Measurements from ENCODE around the gene WDR4. TPM values are rescaled to one million over a fixed set of nuclear protein-coding genes. Genes with fewer than 3 reads are reported as not detected.
"Not testable (repeated sequence)": the region's sequence is repeated elsewhere in the genome, so short reads cannot be mapped to it uniquely, and the experiment has no call there.

WDR4 gene
- total RNA-seq, 4 donors from 2014 or later, result 12.8 to 51.2 (median 26.3) TPM

DNA sequence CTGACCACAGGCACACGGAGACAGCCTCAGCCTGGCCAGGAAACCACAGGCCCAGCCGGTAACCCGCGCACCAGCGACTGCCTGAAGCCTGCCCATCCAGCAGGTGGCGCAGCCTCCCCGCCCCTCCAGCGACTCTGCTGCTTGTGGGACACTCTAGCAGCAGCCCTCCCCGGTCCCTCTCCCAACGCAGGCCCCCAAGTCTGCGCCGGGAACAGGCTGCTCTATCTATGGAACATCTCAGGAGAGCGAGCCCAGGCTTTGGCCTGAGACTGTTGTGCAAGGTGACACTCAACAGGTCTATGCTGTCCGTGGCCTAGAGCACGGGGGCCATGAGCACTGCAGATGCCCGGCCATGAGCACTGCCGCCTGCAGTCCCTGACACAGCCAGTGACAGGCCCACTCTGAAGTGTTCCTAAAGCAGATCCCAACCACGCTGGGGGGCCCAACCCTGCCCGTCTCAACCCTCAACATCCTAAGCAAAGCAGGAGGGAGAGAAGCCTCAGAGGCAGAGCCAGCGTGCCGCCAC, 28.4 kb downstream of the WDR4 start:
- no peaks in the 10 kb centered on the region for H3K4me1 ChIP-seq
- H3K36me3 ChIP-seq, result peaks cover 0 to 87% (median 0%) of the 10 kb centered on the region in 3 donors
- no peaks in the 10 kb centered on the region for H3K9me3 ChIP-seq
- H3K4me3 ChIP-seq, result no peak overlapping the region
- H3K27ac ChIP-seq, result peak overlapping the region in 1 of 4 donors; percentile 25
- TF ChIP-seq, protein P1, sequence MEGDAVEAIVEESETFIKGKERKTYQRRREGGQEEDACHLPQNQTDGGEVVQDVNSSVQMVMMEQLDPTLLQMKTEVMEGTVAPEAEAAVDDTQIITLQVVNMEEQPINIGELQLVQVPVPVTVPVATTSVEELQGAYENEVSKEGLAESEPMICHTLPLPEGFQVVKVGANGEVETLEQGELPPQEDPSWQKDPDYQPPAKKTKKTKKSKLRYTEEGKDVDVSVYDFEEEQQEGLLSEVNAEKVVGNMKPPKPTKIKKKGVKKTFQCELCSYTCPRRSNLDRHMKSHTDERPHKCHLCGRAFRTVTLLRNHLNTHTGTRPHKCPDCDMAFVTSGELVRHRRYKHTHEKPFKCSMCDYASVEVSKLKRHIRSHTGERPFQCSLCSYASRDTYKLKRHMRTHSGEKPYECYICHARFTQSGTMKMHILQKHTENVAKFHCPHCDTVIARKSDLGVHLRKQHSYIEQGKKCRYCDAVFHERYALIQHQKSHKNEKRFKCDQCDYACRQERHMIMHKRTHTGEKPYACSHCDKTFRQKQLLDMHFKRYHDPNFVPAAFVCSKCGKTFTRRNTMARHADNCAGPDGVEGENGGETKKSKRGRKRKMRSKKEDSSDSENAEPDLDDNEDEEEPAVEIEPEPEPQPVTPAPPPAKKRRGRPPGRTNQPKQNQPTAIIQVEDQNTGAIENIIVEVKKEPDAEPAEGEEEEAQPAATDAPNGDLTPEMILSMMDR (IDR thresholded peaks at IDR 0.05), result peak in 5 of 6 experiments; percentile 7 to 40 (median 27)
- no peak for TF ChIP-seq POLR2A (IDR thresholded peaks at IDR 0.05)
- no peaks in the 10 kb centered on the region for H3K27me3 ChIP-seq
- DNase-seq, result peak in 1 of 3 donors; percentile 60

DNA sequence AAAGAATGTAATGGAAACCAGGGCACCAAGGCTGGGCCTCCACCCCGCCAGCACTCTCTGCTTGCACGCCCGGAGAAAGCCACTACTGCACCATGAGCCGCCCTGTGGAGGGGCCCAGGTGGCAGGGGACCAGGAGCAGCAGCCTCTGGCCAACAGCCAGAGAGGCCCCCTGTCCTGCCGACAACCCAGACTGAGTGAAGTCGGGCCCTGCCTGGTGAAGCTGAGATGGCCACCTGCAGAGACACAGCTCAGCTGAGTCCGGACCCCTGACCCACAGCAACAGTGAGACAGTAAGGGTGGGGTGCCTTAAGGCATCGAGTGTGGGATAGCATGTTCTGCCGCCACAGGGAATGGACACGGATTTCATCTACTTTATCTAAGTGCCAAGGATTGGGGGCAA, 28.9 kb downstream of the WDR4 start:
- peaks cover 0 to 87% (median 0%) of the 10 kb centered on the region in 3 donors for H3K36me3 ChIP-seq
- H3K27ac ChIP-seq, result peak overlapping the region in 1 of 4 donors; percentile 25
- no peaks in the 10 kb centered on the region for H3K27me3 ChIP-seq
- H3K4me3 ChIP-seq, result no peak overlapping the region
- no peak for DNase-seq
- no peaks in the 10 kb centered on the region for H3K9me3 ChIP-seq
- H3K4me1 ChIP-seq, result no peaks in the 10 kb centered on the region
- no peak for TF ChIP-seq POLR2A (IDR thresholded peaks at IDR 0.05)
- TF ChIP-seq, protein P1 (IDR thresholded peaks at IDR 0.05), result no peak

DNA sequence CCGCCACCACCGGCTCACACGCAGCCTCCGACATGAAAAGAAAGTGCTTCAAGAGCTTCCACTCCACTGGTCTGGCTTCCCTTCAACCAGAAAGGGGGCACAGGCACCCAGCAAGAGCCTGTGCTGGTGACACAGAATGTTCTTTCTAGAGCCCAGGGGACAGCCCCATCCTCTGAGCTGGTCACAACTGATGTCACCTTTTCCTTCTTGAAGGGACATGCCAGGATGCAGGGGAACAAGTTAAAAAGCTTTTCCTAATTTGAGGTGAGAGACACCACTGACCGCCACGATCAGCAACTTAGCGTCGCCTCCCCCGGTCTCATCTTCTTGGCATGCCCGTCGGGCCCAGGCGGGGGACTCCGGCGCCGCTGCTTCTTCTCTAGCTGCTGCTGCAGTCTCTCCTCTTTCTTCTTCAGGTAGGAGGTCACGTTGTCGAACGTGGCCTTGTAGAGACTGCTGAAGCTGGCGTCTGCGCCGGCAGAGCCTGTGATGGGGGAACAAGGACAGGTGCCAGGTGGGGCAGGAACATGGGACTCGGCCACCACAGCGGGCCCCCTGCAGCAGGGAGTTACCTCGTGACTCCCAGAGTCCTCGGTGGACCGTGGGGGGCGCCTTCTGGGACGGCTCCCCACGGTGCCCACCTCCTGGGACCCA, 29.5 kb downstream of the WDR4 start:
- Histone ChIP-seq H3K27me3 (no peaks in the 10 kb centered on the region), H3K4me3 (no peak overlapping the region), H3K27ac (no peak overlapping the region), H3K9me3 (no peaks in the 10 kb centered on the region), H3K36me3 (peaks cover 0 to 86% (median 0%) of the 10 kb centered on the region in 3 donors), H3K4me1 (no peaks in the 10 kb centered on the region)
- DNase-seq, result no peak
- TF ChIP-seq, protein P1 (IDR thresholded peaks at IDR 0.05), result no peak
- TF ChIP-seq POLR2A (IDR thresholded peaks at IDR 0.05), result no peak

DNA sequence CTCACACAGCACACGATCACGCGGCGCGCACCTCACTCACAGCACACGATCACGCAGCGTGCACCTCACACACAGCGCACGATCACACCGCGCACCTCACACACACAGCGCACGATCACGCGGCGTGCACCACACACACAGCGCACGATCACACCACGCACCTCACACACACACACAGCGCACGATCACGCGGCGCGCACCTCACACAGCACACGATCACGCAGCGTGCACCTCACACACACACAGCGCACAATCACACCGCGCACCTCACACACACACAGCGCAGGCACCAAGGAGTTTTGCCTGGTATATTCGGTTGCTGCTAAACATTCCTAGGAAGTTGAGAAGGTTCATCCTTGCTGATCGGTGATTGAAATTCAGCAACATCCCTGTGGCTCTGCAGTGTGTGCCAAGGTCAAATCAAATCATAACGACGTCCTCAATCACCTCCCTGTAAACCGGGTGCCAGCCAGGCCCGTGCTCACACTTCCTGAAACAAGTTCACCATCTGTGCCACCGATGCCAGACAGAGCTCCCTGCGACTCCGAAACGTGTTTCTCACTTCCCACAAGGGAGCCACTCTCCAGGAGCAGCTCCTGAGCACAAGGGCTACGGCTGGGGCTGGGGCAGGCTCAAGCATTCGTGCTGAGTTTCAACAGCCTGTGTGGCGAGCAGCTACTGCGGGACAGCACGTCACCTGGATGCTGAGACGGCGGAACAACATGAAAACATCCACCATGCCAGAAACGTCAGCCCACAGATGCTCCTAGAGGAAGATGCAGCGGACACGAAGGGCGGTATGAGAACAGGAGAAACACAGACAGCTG, 30.2 kb downstream of the WDR4 start:
- peak in 1 of 3 donors; percentile 12 for DNase-seq
- Histone ChIP-seq H3K27me3 (no peaks in the 10 kb centered on the region), H3K4me3 (no peak overlapping the region), H3K9me3 (no peaks in the 10 kb centered on the region), H3K36me3 (peaks cover 0 to 86% (median 0%) of the 10 kb centered on the region in 3 donors), H3K27ac (no peak overlapping the region), H3K4me1 (no peaks in the 10 kb centered on the region)
- TF ChIP-seq, protein P1 (IDR thresholded peaks at IDR 0.05), result no peak
- no peak for TF ChIP-seq POLR2A (IDR thresholded peaks at IDR 0.05)

DNA sequence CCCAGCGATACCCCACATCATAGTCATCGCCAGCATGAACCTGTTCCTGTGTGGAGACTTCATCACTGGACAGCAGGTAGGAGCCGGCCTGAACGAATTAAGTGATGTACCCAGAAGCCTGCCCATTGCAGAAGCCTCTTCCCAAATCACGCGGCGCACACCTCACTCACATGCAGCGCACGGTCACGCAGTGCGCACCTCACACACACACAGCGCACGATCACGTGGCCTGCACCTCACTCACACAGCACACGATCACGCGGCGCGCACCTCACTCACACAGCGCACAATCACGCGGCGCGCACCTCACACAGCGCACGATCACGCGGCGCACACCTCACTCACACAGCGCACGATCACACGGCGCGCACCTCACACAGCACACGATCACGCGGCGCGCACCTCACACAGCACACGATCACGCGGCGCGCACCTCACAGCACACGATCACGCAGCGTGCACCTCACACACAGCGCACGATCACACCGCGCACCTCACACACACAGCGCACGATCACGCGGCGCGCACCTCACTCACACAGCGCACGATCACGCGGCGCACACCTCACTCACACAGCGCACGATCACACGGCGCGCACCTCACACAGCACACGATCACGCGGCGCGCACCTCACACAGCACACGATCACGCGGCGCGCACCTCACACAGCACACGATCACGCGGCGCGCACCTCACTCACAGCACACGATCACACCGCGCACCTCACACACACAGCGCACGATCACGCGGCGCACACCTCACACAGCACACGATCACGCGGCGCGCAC, 31.0 kb downstream of the WDR4 start:
- H3K9me3 ChIP-seq, H3K4me1 ChIP-seq, H3K4me3 ChIP-seq, H3K27me3 ChIP-seq, H3K27ac ChIP-seq: not testable (repeated sequence)
- DNase-seq, result peak in 1 of 3 donors; percentile 14
- peaks cover 0 to 78% (median 0%) of the 10 kb centered on the region in 3 donors for H3K36me3 ChIP-seq
